GF-D8 (cell line): ENCODE data around the gene KREMEN1.
"Not testable (repeated sequence)": the region's sequence is repeated elsewhere in the genome, so short reads cannot be mapped to it uniquely, and the experiment has no call there.

Source experiments
- DNase-seq: peaks from one replicate; lab custom pipeline; 2025; lab: John Stamatoyannopoulos, UW

KREMEN1 gene, protein sequence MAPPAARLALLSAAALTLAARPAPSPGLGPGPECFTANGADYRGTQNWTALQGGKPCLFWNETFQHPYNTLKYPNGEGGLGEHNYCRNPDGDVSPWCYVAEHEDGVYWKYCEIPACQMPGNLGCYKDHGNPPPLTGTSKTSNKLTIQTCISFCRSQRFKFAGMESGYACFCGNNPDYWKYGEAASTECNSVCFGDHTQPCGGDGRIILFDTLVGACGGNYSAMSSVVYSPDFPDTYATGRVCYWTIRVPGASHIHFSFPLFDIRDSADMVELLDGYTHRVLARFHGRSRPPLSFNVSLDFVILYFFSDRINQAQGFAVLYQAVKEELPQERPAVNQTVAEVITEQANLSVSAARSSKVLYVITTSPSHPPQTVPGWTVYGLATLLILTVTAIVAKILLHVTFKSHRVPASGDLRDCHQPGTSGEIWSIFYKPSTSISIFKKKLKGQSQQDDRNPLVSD

DNA sequence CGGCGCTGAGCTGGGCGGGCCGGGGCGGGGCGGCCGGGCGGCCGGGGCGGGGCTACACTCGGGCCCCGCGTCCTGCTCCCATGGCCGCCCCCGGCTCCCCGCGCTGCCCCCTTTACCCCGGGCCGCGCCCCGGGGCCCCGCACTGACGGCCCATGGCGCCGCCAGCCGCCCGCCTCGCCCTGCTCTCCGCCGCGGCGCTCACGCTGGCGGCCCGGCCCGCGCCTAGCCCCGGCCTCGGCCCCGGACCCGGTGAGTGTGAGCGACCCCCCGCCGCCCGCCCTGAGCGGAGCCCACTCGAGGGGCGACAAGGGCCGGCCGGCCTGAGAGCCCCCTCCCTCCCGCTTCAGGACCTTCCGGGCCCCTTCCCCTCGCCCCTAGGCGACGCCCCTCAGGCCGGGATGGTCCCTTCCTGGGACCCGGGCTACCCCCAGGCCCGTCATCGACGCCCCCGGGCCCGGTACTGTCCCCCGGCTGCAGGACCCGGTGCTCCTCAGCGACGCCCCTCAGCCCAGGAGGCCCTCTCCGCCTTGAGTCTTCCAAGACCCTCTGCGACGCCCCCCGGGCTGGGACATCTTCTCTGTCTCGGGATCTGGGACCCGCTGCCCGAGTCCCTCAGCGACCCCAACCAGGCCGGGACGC lies at the start of gene KREMEN1:
Gene KREMEN1, plus strand, starts transcription at position 57 of the 639 bp plus-strand sequence. Its CDS starts 96 bp downstream, at position 153.
- no peak for DNase-seq

DNA sequence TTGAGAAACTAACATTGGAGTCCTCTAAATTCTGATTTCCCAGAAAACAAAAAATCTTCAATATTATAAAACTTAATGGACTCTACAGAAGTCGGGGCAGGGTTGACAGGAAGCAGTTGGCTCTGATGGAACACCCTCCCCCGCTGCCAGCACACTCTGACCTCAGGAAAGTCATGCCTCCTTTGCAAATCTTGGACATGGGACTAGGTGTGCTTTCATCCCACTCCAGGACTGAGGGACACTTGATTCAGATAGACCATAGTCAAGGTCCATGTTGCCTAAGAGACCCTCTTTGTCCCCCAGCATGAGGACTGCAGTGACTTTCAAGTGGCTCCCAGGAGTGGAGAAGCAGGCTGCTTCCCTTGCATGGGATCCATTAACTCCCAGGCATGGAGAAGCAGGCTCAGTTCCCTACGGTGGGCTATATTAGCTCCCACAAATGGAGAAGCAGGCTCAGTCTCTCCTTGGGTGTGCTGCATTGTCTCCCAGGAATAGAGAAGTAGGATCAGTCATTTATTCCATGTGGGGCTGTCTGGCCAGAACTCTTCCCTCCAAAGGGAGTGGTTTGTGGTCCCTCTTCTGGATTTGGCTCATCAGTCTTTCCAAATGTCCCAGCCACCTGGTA lies 49.6 kb upstream of the KREMEN1 start:
- no peak for DNase-seq

DNA sequence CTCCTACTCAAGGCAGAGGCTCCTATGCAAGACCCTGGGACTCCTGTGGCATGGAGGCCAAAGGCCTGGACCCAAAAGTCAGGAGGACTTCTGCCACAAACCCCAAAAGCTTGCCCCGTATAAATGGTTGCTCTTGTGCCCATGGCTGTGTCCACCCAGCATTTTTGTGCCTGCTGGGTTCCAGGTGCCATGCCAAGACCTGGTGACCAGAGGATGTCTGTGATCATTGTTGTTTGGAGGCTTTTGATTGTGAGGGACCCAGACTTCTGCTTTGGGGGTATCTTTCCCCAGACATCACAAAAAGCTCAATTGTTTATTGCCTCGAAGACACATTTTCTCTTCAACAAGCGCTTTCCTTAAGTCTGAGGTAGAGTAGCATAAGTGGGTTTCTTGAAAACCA lies 46.3 kb upstream of the KREMEN1 start:
- DNase-seq = no peak

DNA sequence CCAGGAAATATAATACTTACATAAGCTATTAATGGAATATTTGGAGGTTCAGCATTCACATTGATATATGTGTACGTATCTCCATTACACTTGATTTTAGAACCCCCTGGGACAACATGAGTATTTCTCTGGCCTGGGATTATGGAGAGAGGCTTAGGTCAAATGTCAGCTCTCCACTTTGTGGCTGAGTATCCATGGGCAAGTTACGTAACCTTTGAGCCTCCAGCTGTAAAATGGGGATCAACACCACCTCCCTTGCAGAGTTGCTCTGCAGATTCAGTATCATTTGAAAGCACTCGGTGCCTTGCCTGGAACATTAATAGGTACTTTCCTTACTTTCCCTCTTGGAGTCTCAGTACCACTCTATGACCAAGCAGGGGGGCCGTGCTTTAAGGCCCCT lies 44.4 kb upstream of the KREMEN1 start:
- DNase-seq = no peak

DNA sequence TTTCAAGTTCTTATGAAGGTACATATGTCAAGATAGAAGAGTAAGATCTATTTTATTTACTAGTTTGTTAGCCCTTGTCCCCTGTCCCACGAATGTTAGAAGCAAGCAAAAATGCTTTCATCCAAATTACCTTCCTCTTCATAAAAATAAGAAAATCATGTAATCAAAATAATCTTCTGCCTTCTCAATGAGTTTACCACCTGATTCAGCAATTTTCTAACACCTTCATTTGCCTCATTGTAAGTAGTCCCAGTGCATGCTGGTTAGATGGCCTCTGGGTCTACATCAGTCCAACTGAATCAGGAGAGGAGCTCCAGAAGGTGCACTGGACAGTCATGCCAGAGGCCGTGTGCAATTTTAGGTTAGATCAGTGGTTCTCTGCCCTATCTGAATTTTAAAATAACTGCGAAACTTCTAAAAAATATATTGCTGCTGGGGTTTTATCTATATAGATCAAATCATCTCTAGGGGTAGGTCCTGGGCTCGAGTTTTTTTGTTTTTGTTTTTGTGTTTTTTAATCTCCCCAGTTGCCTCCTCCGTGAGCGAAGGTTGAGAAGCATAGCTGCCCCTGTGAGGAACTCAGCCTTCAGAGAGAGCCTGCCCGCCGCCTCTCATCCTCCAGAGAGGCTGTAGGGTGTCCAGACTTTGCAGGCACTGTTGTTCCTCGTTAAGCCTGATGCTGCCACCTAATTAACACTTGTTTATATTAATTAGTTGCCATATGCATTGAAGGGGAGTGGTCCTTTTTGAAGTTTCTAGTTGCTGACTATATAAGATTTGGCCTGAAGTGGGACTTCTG lies 43.4 kb upstream of the KREMEN1 start:
- DNase-seq = no peak

DNA sequence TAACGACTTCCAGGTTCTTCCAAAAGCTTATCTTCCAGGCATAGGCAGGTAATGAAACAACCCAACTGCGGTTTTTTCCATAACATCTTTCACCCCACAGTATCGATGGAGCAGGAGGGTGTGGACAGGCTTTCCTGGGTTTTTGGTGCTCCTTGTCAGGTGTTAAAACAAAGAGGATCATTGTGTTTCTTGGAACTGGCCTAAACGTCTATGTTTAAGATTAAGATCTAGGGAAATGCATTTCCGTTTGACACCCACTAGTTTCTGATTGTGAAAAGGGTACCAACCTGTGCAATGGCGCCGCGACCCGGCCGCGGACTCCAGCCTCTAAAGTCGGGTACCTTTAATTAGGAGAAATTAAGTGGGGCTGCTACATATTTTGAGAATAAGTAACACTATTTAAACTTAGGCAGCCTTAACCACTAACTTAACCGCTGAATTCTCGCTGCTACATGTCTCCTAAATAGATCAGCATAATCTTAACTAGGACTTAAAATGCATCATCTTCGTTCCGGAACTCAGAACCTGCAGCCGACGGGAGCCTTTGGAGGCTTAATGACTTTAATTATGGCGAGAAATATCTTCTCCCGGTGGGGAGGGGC lies 42.7 kb upstream of the KREMEN1 start:
- no peak for DNase-seq

DNA sequence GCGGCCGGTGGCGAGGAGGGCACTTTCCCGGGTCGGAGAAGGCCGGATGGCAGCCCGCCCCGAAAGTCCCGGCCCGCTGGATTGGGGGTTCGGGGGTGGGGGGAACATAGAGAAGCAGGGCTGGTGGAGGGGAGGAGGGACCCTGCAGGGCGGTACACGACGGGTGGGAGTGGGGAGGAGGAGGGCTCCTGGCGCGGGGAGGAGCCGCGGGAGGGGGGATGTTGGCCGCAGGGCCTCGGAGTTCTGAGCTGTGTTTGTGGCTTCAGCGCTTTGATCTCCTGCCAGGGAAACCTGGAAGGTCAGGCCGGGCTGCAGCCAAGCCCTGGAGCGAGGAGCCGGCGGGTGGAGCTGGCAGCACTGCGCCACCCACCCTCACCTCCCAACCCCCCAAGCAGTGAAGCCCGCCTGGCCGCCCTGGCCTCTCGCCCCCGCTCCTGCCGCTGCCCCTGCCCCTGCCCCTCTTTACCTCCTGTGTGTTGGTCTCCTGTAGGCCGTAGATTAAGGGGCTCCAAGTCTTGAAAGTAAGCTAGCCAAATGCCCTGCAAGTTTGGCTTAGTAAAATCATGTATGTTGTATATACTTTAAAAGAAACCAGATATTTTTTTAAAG lies 42.1 kb upstream of the KREMEN1 start:
- no peak for DNase-seq

DNA sequence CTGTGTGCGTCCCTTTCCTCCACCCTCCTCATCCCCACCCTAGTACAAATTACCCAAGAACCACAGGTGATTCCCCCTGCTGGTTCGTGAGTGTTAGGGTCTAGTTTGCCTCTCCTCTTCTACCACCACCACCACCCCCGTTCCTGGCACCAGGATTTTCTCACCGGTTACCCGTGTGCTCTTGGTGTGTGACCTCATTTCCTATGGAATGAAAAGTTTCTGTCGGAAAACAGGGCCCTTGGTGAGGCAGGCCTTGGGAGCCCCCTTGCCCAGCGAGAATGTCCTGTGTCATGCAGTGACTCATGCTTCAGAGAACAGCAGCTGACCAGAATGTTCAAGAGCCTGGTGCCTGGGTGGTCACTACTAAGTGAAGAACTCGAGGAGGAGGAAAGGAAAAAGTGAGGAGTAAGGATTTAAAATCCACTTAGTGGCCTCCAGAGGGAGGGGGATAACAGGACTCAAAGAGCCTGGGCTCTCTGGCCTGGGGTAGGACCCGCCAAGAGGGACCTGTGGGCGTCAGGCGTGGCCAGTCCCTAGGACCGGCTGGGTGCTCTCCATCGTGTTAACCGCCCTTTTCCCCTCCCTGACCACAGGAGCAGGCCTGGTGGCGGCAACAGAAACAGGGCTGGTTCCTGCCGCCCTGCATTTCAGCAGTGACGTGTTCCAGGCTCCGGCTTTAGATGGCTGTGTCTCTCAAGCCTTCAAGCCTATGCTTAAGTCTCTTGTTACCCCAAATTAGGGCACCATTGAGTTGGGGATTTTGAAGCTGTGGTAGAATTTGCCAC lies 41.4 kb upstream of the KREMEN1 start:
- no peak for DNase-seq

DNA sequence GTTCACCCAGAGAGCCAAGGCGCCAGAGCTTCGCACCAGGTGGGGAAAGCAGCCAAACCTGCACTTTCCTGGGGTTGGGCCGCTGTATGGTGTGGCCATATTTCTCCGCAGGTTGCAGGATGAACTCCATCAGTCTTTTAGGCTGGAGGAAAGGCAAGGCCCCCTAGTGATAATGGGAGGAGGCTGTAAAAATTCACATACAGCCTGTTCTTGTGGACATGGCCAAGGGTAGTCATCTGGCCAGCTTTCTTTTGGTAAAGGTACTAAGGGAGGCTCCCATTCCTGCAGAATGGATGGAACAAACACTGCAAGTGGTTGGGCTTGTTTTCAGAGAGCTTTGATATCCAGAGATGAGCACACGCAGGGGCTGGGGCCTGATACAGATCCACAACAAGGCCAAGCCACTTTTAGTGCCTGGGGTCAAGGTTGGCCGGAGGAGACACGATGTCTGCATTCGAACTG lies 40.8 kb upstream of the KREMEN1 start:
- DNase-seq = no peak

DNA sequence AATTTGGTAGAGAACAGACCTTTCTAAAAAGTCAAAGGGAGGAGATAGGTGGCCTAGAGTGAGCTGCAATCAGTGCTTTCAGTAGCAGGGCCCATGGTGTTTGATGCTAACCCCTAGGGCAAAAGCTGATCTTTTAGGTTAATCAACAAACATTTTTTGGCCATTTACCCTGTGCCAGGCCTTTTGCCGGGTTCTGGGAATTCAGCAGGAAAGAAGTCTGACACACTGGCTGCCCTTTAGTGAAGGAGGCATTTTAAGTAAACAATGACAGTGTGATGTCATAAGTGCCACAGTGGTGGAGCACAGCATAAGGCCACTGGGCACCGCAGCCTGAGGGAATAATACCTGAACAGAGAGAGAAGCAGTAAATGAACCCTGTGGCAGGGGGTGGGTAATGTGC lies 40.3 kb upstream of the KREMEN1 start:
- no peak for DNase-seq

DNA sequence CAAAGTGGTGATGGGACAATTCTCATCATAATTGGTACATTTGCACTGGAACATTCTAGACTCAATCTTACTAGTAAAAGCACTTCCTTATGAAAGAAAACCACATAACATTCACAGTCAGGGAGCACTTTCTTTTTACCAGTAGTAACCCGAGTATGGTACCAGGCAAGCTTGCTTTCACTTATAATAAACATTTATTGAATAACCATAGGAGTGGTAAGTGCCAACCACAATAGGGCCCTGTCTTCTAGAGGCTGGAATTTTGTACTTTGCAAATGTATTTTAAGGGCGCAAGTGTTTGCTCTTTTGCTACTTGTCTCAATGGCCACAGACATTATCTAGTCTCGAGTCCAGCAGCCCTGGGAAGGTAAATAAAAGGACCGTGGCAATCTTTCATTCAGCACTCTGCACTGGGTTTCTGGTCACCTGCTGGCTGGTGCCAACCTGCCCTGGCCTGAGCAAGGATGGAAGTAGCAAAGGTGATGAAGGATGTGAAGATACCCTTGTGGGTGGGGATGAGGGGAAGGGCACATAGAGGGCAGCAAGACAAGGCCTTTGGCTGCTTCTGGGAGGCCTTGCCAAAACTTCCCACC lies 35.4 kb upstream of the KREMEN1 start:
- no peak for DNase-seq

DNA sequence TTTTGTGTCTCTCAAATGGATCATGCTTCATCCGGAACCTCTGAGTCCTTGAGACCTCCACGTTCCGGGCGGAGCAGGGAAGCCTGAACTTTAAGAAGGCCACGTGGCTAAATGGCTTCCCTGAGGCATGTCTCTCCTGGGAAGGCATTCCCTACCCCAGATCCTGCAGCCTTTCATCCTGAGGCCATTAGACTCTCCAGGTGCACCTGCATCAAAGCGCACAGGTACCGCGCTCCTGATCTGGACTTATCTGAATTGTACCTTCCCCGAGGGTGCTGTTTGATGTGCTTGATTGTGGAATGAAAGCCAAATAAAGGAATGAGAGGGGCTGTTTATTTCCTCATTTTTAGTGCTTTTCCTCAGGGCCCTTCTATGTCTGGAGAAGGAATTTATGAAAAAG lies 33.7 kb upstream of the KREMEN1 start:
- DNase-seq = no peak

DNA sequence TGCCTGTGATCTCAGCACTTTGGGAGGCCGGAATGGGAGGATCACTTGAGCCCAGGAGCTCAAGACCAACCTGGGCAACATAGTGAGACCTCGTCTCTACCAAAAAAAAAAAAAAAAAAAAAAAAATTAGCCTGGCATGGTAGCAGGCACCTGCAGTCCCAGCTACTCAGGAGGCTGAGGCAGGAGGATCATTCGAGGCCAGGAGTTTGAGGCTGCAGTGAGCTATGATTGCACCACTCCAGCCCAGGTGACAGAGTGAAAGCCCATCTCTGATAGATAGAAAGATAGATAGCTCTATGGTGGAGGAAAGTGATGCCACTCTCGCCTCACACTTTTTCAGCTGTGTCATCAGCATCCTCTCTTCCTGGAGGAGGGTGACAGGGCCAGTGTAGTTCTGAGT lies 33.2 kb upstream of the KREMEN1 start:
- DNase-seq = not testable (repeated sequence)

DNA sequence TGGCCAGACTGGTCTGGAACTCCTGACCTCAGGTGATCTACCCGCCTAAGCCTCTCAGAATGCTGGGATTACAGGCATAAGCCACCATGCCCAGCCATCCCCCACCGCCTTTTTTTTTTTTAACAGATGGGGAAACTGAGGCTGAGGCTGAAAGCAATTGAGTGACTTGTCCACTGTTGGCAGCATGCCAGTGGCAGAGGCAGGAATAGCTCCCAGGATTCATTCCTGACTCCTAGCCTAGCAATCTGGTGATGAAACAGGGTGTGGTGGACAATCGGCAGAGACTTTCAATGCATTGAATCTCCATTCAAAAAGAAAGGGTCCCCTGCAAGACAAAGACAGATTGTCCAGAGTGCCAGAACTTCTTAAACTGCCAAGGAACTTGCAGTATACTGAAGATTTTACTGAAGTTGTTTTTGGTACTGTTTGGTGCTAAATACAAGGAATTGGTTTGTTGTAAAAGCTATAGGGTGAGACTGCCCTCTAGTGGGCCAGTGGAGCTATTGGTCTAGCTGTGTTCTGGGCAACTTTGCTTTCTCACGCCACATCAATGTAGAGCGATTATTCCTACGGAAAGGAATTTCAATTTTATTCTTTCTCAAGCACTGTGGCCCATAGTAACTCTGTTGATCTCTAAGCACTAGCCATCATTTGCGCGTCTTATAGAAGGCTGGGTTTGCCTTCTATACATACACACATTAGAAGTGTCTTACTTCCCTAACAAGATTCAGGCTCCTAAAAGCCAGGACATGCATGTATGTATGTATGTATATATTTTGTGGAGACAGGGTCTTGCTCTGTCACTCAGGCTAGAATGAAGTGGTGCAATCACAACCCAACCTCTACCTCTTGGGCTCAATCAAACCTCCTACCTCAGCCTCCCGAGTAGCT lies 32.2 kb upstream of the KREMEN1 start:
- DNase-seq = peak; percentile 59

DNA sequence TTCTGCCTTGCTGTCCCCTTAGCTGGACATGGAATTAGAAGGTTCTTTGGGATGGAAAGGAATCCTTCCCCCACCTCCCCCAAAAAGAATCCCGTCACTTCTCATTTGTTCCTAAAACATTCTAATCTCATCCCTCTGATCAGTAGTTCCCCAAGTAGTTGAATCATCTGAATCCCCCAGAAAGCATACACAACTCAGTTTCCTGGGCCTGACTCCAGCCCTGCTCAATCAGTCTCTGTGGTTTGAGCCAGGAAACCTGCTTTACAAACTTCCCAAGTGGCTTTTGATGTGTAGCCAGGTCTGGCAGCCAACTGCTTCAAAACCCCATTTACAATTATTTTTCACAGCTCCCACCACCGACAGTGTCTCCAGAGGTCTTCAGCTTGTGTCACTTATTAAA lies 31.4 kb upstream of the KREMEN1 start:
- DNase-seq = no peak

DNA sequence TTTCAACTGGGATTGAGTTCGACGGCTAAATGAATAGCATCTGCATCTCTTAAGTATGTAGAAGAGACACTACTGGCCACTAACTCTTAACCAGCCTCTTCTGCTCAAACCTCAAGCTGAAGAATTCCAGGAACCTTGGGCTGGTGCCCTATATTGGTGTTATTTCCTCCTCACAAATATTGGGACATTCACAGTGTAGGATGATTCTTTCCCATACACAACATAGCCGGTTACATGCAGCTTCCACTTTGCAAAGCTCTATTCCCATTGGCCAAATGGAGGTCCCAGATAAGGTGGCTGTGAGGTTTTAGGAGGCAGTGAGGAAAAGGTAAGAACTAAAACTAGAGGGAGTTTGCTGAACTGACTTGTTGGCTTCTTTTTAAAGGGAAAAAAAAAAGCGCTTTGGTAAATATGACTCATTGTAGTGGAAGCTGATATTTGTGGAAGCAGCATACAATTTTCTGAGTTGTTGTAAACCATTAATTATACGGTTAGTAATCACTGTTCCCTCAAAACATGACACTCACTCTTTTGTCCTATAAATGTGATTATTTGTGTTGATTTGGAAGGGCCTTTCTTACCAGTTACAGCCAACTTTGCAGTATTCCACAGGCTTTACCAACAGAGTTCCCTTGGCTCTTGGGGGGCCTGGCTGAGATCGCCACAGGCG lies 28.8 kb upstream of the KREMEN1 start:
- no peak for DNase-seq

DNA sequence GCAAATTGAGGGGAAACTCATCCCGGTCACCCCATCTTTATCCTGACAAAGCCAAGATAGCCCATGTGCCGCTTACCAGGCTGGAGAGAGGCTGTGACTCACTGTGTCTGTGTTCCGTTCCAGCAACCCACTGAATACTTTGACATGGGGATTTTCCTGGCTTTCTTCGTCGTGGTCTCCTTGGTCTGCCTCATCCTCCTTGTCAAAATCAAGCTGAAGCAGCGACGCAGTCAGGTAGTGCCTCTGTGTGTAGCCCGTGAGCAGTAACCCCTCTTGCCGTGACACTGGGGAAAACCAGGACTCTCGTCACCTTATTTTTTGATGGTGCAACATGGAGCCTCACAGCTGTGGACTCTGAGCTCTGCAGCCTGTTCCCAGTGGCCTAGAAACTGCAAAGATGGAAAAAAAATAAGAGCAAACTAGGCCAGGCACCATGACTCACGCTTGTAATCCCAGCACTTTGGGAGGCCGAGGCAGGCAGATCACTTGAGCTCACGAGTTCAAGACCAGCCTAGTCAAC lies 28.1 kb upstream of the KREMEN1 start:
- no peak for DNase-seq
